Activated naive CD8-positive, alpha-beta T cell treated with anti-CD3 and anti-CD28 coated beads for 36 hours (primary cell): ENCODE data around the gene INPP5E. TPM values are rescaled to one million over a fixed set of nuclear protein-coding genes. Genes with fewer than 3 reads are reported as not detected.

Experiments
- DNase-seq: peaks from one replicate; pipeline ENCODE4 v3.0.0; 2021
- H3K27ac Mint-ChIP-seq: one replicate; pipeline ENCODE4 v1.8.0; 2022; ENCODE audit warnings: mild to moderate bottlenecking, moderate library complexity, mixed read lengths
- H3K27me3 Mint-ChIP-seq: one replicate; pipeline ENCODE4 v1.8.0; 2022; ENCODE audit warnings: mild to moderate bottlenecking, mixed read lengths
- H3K36me3 Mint-ChIP-seq: one replicate; pipeline ENCODE4 v1.8.0; 2021; ENCODE audit warnings: mild to moderate bottlenecking, mixed read lengths
- H3K4me1 Mint-ChIP-seq: one replicate; pipeline ENCODE4 v1.8.0; 2021; ENCODE audit warnings: mixed read lengths
- H3K4me3 Mint-ChIP-seq: one replicate; pipeline ENCODE4 v1.8.0; 2022; ENCODE audit warnings: mild to moderate bottlenecking, moderate library complexity, mixed read lengths
- H3K9me3 Mint-ChIP-seq: one replicate; pipeline ENCODE4 v1.8.0; 2022; ENCODE audit warnings: mixed read lengths
- total RNA-seq, 2 experiments: library from RNA; stranded (reverse); gene quantifications; one replicate each; pipeline ENCODE4 v1.2.3, GENCODE V29; 2021

Gene INPP5E, protein sequence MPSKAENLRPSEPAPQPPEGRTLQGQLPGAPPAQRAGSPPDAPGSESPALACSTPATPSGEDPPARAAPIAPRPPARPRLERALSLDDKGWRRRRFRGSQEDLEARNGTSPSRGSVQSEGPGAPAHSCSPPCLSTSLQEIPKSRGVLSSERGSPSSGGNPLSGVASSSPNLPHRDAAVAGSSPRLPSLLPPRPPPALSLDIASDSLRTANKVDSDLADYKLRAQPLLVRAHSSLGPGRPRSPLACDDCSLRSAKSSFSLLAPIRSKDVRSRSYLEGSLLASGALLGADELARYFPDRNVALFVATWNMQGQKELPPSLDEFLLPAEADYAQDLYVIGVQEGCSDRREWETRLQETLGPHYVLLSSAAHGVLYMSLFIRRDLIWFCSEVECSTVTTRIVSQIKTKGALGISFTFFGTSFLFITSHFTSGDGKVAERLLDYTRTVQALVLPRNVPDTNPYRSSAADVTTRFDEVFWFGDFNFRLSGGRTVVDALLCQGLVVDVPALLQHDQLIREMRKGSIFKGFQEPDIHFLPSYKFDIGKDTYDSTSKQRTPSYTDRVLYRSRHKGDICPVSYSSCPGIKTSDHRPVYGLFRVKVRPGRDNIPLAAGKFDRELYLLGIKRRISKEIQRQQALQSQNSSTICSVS
- 10 to 100 TPM; 10.9 to 12.1 TPM for total RNA-seq

- Mint-ChIP-seq H3K27me3 (no peaks in the 10 kb centered on the region), H3K36me3 (peaks cover 1% of the 10 kb centered on the region), H3K27ac (peak within 1 kb of the TSS; percentile 16), H3K4me3 (peak within 1 kb of the TSS; percentile 81), H3K4me1 (peaks cover 22% of the 10 kb centered on the region), H3K9me3 (no peaks in the 10 kb centered on the region)
- peak; percentile 91 for DNase-seq
Measured at GRCh38 chr9:136439481-136440408, at the start of gene INPP5E. Gene INPP5E, minus strand, starts transcription at chr9:136439845. Its CDS starts 426 bp downstream, at chr9:136439419.

- Mint-ChIP-seq H3K36me3 (no peaks in the 10 kb centered on the region), H3K27me3 (no peaks in the 10 kb centered on the region), H3K4me3 (no peak overlapping the region), H3K4me1 (peaks cover 5% of the 10 kb centered on the region), H3K27ac (no peak overlapping the region), H3K9me3 (no peaks in the 10 kb centered on the region)
- peak; percentile 68 for DNase-seq
Measured at GRCh38 chr9:136488247-136489214, 48.9 kb upstream of the INPP5E start.

DNA sequence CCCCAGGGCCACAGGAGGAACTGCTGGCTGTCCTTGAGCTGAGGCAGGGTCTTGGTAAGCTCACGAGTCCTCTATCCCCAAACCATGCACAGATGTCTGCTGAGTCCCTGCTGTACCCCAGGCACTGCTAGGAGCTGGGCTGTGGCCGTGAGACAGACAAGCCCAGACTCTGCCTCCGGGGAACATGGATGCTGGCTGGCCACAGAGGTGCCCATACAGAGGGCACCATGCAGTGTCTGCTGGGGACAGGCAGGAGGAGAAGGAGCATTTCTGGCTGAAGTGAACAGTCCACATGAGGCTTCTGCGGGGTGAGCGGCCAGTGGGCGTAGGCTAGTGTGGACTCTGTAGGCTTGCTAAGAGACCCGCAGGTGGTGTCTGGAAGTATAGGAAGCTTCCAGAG lies 48.0 kb upstream of the INPP5E start:
- no peak for DNase-seq
- peaks cover 5% of the 10 kb centered on the region for H3K4me1 Mint-ChIP-seq

DNA sequence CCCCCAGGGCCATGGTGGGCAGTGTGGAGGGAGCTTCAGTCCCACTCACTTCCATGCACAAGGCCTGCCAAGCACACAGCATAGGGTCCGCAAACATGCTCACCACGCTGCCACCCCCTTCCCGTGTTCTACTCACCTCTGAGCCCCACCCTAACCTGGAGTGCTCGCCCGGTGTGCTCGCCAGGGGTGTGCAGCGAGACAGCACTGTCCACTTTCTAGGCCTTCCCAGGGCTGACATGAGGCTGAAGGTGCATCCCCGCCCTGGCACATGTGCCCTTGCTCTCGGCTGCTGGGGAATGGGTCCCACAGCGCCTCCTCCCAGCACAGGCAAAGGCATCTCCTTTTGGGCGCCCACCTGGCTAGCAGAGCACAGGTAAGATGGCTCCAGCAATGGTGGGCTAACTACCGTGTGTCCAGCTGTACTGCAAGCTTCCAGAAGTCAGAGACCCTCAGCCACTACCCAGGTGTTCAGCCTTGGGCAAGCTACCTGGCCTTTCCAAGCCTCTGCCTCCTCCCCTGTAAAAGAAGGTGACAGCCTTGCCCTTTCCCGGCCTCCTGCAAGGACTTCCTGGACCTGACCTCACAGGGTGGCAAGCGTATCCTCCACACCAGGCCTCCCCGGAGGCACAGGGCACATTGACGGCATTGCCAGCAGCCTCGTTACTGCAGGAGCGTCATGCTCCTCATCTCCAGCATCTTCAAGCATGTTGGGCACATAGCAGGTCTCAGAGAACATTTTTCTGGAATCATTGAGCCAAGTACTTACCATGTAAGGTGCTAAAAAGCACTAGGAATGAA lies 47.4 kb upstream of the INPP5E start:
- no peaks in the 10 kb centered on the region for H3K9me3 Mint-ChIP-seq
- peaks cover 1% of the 10 kb centered on the region for H3K36me3 Mint-ChIP-seq
- no peaks in the 10 kb centered on the region for H3K27me3 Mint-ChIP-seq
- no peak overlapping the region for H3K4me3 Mint-ChIP-seq
- H3K4me1 Mint-ChIP-seq, result peaks cover 5% of the 10 kb centered on the region
- DNase-seq, result no peak
- H3K27ac Mint-ChIP-seq, result no peak overlapping the region

More for the DNA sequence above, 48.0 kb upstream of the INPP5E start:
- Mint-ChIP-seq H3K27ac (no peak overlapping the region), H3K4me3 (no peak overlapping the region), H3K9me3 (no peaks in the 10 kb centered on the region), H3K27me3 (no peaks in the 10 kb centered on the region), H3K36me3 (peaks cover 1% of the 10 kb centered on the region)

GRCh38 chr9:136486131-136486530 lies 46.5 kb upstream of the INPP5E start:
- H3K27ac Mint-ChIP-seq, result no peak overlapping the region
- no peak overlapping the region for H3K4me3 Mint-ChIP-seq
- H3K36me3 Mint-ChIP-seq, result peaks cover 4% of the 10 kb centered on the region
- H3K4me1 Mint-ChIP-seq, result peaks cover 13% of the 10 kb centered on the region
- no peak for DNase-seq
- no peaks in the 10 kb centered on the region for H3K27me3 Mint-ChIP-seq
- H3K9me3 Mint-ChIP-seq, result no peaks in the 10 kb centered on the region

DNA sequence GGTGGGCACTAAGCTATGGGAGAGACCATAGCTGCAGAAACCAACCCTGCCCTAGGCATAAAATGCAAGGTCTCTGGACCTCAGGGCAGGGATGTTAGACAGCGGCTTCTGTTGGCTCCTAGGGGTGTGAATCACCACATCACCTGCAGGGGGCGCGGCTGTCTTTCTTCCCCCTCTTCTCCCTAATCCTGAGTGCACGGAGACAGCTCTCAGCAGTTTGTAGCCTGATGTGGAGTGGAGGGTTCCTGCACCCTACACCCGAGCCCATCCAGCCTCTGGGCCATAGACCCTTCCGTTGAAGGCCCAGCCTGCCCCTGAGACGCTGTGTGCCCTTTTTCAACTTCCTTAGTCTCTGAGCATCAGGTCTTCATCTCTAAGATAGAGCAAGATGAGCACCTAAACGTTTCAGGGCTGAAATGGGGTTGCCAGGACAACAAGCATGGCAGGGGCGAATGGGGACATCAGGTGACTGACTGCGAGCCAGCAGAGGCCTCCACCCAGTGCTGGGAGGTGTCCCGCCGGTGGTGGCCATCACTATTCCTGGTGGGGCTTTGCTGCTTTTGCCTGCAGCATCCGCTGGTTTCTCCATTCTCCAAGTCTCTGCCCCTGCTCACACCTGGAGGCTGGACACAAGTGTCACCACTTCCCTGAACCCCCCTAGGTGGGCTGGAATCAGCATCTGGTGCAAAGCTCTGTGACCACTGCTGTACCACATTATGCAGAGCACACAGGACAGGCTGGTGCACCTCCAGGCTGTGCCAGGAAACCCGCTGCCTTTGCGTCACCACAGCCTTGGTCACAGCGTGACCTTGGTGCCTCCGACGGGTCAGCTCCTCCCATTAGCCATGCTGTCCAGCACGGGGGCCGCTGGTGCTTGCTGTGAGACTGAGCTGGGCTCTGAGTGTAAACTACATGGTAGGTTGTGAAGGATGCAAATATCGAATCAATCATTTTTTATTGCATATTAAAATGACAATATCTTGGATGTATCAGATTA lies 45.7 kb upstream of the INPP5E start:
- H3K4me1 Mint-ChIP-seq, result peaks cover 17% of the 10 kb centered on the region
- H3K27me3 Mint-ChIP-seq, result no peaks in the 10 kb centered on the region
- H3K4me3 Mint-ChIP-seq, result peak overlapping the region; percentile 40
- no peaks in the 10 kb centered on the region for H3K9me3 Mint-ChIP-seq
- peak; percentile 75 for DNase-seq
- no peak overlapping the region for H3K27ac Mint-ChIP-seq
- peaks cover 4% of the 10 kb centered on the region for H3K36me3 Mint-ChIP-seq

GRCh38 chr9:136484153-136485048 lies 44.8 kb upstream of the INPP5E start:
- no peak overlapping the region for H3K27ac Mint-ChIP-seq
- no peak for DNase-seq
- peak overlapping the region; percentile 40 for H3K4me3 Mint-ChIP-seq

DNA sequence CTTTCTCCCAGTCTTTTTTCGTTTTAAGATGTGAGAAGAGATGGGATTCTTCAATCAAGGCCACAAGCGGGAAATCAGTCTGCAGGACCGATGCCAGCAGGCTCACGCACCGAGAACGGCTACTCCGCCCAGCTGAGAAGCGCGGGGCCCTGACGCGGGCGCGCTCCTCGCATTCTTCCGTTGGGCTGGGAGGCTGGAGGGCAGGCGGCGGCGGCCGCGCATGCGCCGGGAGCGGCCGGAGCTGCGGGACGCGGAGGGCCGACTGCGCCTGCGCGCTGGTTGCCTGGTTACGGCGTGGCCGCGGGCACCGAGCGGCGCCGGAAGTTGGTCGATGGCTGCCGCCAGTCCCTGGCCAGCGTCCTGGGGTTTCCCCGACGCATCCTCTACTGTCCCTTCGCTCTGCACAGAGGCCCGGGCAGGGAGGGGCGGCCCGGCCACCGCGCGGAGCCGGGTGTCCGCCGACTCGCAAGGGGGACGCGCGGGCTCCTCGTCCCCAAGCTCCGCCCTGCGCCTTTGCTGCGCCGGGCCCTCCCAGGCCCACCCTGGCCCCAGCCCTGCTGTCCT lies 44.0 kb upstream of the INPP5E start:
- peak overlapping the region; percentile 99 for H3K27ac Mint-ChIP-seq

More at GRCh38 chr9:136484153-136485048, 44.8 kb upstream of the INPP5E start:
- Mint-ChIP-seq H3K36me3 (peaks cover 4% of the 10 kb centered on the region), H3K27me3 (no peaks in the 10 kb centered on the region), H3K9me3 (no peaks in the 10 kb centered on the region), H3K4me1 (peaks cover 24% of the 10 kb centered on the region)

GRCh38 chr9:136482793-136483588 lies 43.3 kb upstream of the INPP5E start, which contains the start of gene SEC16A:
Gene SEC16A, minus strand, starts transcription at chr9:136483040. Its CDS starts 5,425 bp downstream, at chr9:136477615.
- Mint-ChIP-seq H3K4me3 (peak within 1 kb of the TSS; percentile 98), H3K27me3 (no peaks in the 10 kb centered on the region), H3K27ac (peak within 1 kb of the TSS; percentile 99), H3K36me3 (peaks cover 8% of the 10 kb centered on the region), H3K4me1 (peaks cover 29% of the 10 kb centered on the region), H3K9me3 (no peaks in the 10 kb centered on the region)
- DNase-seq, result peak; percentile 100

More for the DNA sequence above, 44.0 kb upstream of the INPP5E start:
- Mint-ChIP-seq H3K9me3 (no peaks in the 10 kb centered on the region), H3K36me3 (peaks cover 4% of the 10 kb centered on the region), H3K4me1 (peaks cover 26% of the 10 kb centered on the region), H3K27me3 (no peaks in the 10 kb centered on the region), H3K4me3 (peak overlapping the region; percentile 81)
- DNase-seq, result peak; percentile 97

DNA sequence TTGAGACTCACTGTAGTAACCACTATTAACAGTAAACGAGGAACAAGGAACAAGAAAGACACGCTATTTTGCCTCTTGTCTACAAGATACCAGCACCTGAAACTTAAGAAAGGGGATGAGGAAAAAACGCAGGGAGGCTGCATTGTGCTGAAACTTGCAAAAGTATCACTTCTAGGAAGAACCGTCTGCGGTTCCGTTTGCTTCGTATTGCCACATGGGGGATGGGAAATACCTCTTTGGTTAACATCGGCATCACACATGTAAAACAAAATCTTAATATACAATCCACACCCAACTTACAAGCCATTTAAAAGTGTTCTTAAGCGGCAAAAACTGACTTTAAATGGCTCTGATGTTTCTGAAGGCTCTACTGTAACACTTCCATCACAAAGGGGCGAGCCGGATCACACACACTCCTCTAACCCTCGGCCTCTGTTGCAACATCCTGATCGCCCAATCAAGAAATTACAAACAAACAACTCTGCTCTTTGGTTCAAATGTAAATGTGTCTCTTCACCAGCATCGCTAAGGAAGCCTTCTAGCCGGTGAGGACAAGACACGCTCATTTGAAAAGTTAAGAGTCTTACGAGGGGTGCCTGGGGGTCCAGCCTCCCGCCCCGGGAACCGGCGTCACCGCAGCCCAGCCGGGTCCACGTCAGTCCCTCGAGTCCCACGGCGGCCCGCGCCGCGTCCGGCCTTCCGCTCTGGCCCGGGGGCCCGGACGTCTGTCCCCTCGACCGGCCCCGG lies 42.6 kb upstream of the INPP5E start:
- H3K27ac Mint-ChIP-seq, result peak overlapping the region; percentile 92
- no peaks in the 10 kb centered on the region for H3K27me3 Mint-ChIP-seq
- no peaks in the 10 kb centered on the region for H3K9me3 Mint-ChIP-seq
- H3K36me3 Mint-ChIP-seq, result peaks cover 10% of the 10 kb centered on the region
- H3K4me1 Mint-ChIP-seq, result peaks cover 31% of the 10 kb centered on the region
- DNase-seq, result peak; percentile 27
- peak overlapping the region; percentile 98 for H3K4me3 Mint-ChIP-seq
